Measurements from ENCODE around the gene TSSC4.

DNA sequence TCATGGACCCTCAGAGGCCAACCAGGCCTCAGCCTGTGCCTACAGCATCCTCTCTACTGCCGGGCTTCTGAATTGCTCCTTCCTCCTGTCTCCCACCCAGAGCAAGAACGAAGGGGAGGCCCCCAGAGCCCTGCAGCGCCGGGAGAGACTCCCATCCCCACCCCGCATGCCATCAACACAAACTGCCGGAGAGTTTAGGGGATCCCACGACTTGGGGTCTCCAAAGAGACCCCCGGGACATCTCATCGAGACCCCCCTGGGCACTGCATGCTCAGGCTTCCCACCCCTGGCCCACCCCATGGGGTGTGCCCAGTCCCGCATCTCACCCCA lies 31.7 kb upstream of the TSSC4 start:
- TF ChIP-seq POLR2AphosphoS5 (IDR thresholded peaks at IDR 0.05; ENCODE audit: low read depth, low read length) (no peak), TAF1 (IDR thresholded peaks at IDR 0.05; ENCODE audit: borderline replicate concordance, insufficient read depth, low read length) (no peak), SIN3A (IDR thresholded peaks at IDR 0.05; ENCODE audit: borderline replicate concordance, insufficient read depth, low read length) (no peak), FOXP2 (optimal IDR thresholded peaks at IDR 0.05; ENCODE audit: borderline replicate concordance, extremely low read depth, extremely low read length, insufficient read depth) (no peak)
- TF ChIP-seq, protein P1, sequence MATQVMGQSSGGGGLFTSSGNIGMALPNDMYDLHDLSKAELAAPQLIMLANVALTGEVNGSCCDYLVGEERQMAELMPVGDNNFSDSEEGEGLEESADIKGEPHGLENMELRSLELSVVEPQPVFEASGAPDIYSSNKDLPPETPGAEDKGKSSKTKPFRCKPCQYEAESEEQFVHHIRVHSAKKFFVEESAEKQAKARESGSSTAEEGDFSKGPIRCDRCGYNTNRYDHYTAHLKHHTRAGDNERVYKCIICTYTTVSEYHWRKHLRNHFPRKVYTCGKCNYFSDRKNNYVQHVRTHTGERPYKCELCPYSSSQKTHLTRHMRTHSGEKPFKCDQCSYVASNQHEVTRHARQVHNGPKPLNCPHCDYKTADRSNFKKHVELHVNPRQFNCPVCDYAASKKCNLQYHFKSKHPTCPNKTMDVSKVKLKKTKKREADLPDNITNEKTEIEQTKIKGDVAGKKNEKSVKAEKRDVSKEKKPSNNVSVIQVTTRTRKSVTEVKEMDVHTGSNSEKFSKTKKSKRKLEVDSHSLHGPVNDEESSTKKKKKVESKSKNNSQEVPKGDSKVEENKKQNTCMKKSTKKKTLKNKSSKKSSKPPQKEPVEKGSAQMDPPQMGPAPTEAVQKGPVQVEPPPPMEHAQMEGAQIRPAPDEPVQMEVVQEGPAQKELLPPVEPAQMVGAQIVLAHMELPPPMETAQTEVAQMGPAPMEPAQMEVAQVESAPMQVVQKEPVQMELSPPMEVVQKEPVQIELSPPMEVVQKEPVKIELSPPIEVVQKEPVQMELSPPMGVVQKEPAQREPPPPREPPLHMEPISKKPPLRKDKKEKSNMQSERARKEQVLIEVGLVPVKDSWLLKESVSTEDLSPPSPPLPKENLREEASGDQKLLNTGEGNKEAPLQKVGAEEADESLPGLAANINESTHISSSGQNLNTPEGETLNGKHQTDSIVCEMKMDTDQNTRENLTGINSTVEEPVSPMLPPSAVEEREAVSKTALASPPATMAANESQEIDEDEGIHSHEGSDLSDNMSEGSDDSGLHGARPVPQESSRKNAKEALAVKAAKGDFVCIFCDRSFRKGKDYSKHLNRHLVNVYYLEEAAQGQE (IDR thresholded peaks at IDR 0.05; ENCODE audit: insufficient read depth in 1 of 2, low read depth in 2 of 2, low read length in 2 of 2): no peak
